ENCODE results near the gene ANKRD33B. TPM values are rescaled to one million over a fixed set of nuclear protein-coding genes. Genes with fewer than 3 reads are reported as not detected.

Gene ANKRD33B
- total and polyA plus RNA-seq, 9 of the 15 experiments (the other 6 are each of a cell fraction or from before 2014, with no cell fraction given) = 0.10 to 1.7 (median 0.40) TPM

DNA sequence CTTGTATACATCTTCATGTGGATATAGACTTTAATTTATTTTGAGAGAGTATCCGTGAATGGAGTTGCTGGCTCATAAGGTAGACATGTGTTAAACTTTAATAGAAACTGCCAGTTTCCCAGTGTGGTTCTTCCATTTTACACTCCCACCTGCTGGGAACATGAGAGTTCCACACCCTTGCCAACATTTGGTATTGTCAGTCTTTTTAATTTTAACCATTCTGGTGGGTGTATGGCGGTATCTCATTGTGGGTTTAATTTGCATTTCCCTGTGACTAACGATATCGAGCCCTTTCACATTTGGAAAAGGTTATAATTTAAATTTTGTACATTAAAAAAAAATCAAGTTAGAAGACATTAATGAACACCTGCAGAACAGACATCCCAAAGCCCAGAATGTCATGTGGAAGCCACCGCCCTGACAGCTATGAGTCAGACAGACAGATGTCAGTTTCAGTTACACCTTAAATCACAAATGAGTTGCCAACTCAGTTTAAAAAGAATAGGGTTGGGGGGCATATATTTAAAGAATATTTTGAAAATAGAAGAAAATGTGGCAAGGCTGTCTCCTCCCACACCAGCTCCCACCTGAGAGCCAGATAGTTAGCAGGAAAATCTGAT is 36.9 kb downstream of the ANKRD33B start (continued):
- TF ChIP-seq JUND (IDR thresholded peaks at IDR 0.05; ENCODE audit: borderline replicate concordance, low read depth, low read length) = 0 out of 2 replicates have a peak, but pooled peaks have one; percentile 44
- no peak; the same call in 2 of the 3 replicates for TF ChIP-seq JUND (tag; IDR thresholded peaks at IDR 0.05; ENCODE audit: borderline replicate concordance, low read depth, low read length)
- no peak for TF ChIP-seq ZNF431 (CRISPR knock-in tag; IDR thresholded peaks at IDR 0.05)
- 0 out of 2 replicates have a peak, but pooled peaks have one; percentile 6 for TF ChIP-seq CBFA2T2 (conservative IDR thresholded peaks at IDR 0.05)
- TF ChIP-seq ZFP36 (IDR thresholded peaks at IDR 0.05; ENCODE audit: low read depth, low read length, partially characterized antibody) = peak; percentile 70
- no peak for TF ChIP-seq HMG20A (CRISPR knock-in tag; conservative IDR thresholded peaks at IDR 0.05)
- no peak for TF ChIP-seq NFE2 (IDR thresholded peaks at IDR 0.05; ENCODE audit: low read depth)
- TF ChIP-seq ETV6 (IDR thresholded peaks at IDR 0.05; ENCODE audit: borderline replicate concordance in 1 of 2, low read depth in 2 of 2, low read length in 1 of 2) = no peak
- TF ChIP-seq ETV6 (CRISPR knock-in tag; IDR thresholded peaks at IDR 0.05; ENCODE audit: borderline replicate concordance) = no peak
- TF ChIP-seq FOXA1 (IDR thresholded peaks at IDR 0.05; ENCODE audit: borderline replicate concordance) = no peak
- TF ChIP-seq, protein P1, sequence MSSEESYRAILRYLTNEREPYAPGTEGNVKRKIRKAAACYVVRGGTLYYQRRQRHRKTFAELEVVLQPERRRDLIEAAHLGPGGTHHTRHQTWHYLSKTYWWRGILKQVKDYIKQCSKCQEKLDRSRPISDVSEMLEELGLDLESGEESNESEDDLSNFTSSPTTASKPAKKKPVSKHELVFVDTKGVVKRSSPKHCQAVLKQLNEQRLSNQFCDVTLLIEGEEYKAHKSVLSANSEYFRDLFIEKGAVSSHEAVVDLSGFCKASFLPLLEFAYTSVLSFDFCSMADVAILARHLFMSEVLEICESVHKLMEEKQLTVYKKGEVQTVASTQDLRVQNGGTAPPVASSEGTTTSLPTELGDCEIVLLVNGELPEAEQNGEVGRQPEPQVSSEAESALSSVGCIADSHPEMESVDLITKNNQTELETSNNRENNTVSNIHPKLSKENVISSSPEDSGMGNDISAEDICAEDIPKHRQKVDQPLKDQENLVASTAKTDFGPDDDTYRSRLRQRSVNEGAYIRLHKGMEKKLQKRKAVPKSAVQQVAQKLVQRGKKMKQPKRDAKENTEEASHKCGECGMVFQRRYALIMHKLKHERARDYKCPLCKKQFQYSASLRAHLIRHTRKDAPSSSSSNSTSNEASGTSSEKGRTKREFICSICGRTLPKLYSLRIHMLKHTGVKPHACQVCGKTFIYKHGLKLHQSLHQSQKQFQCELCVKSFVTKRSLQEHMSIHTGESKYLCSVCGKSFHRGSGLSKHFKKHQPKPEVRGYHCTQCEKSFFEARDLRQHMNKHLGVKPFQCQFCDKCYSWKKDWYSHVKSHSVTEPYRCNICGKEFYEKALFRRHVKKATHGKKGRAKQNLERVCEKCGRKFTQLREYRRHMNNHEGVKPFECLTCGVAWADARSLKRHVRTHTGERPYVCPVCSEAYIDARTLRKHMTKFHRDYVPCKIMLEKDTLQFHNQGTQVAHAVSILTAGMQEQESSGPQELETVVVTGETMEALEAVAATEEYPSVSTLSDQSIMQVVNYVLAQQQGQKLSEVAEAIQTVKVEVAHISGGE (CRISPR knock-in tag; IDR thresholded peaks at IDR 0.05) = no peak; a peak in 1 of 6 replicates
- TF ChIP-seq, protein P2, sequence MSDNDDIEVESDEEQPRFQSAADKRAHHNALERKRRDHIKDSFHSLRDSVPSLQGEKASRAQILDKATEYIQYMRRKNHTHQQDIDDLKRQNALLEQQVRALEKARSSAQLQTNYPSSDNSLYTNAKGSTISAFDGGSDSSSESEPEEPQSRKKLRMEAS (CRISPR knock-in tag; IDR thresholded peaks at IDR 0.05) = no peak
- TF ChIP-seq ZNF75A (CRISPR knock-in tag; IDR thresholded peaks at IDR 0.05) = no peak
- TF ChIP-seq NCOA6 (IDR thresholded peaks at IDR 0.05) = no peak
- TF ChIP-seq, protein P3, sequence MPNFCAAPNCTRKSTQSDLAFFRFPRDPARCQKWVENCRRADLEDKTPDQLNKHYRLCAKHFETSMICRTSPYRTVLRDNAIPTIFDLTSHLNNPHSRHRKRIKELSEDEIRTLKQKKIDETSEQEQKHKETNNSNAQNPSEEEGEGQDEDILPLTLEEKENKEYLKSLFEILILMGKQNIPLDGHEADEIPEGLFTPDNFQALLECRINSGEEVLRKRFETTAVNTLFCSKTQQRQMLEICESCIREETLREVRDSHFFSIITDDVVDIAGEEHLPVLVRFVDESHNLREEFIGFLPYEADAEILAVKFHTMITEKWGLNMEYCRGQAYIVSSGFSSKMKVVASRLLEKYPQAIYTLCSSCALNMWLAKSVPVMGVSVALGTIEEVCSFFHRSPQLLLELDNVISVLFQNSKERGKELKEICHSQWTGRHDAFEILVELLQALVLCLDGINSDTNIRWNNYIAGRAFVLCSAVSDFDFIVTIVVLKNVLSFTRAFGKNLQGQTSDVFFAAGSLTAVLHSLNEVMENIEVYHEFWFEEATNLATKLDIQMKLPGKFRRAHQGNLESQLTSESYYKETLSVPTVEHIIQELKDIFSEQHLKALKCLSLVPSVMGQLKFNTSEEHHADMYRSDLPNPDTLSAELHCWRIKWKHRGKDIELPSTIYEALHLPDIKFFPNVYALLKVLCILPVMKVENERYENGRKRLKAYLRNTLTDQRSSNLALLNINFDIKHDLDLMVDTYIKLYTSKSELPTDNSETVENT (CRISPR knock-in tag; IDR thresholded peaks at IDR 0.05) = no peak
- no peak for TF ChIP-seq ZZZ3 (IDR thresholded peaks at IDR 0.05)
- TF ChIP-seq, protein P4, sequence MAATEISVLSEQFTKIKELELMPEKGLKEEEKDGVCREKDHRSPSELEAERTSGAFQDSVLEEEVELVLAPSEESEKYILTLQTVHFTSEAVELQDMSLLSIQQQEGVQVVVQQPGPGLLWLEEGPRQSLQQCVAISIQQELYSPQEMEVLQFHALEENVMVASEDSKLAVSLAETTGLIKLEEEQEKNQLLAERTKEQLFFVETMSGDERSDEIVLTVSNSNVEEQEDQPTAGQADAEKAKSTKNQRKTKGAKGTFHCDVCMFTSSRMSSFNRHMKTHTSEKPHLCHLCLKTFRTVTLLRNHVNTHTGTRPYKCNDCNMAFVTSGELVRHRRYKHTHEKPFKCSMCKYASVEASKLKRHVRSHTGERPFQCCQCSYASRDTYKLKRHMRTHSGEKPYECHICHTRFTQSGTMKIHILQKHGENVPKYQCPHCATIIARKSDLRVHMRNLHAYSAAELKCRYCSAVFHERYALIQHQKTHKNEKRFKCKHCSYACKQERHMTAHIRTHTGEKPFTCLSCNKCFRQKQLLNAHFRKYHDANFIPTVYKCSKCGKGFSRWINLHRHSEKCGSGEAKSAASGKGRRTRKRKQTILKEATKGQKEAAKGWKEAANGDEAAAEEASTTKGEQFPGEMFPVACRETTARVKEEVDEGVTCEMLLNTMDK (IDR thresholded peaks at IDR 0.05; ENCODE audit: borderline replicate concordance, insufficient read depth, low read depth, low read length, poor library complexity, severe bottlenecking) = no peak
- TF ChIP-seq, protein P5, sequence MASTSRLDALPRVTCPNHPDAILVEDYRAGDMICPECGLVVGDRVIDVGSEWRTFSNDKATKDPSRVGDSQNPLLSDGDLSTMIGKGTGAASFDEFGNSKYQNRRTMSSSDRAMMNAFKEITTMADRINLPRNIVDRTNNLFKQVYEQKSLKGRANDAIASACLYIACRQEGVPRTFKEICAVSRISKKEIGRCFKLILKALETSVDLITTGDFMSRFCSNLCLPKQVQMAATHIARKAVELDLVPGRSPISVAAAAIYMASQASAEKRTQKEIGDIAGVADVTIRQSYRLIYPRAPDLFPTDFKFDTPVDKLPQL (IDR thresholded peaks at IDR 0.05; ENCODE audit: extremely low read depth, insufficient read length) = no peak
- TF ChIP-seq CEBPB (tag; IDR thresholded peaks at IDR 0.05) = no peak

All from K562 (cell line).